HUES64 (cell line): ENCODE measurements around the gene BTBD9.

Experiments used
- H3K27ac ChIP-seq: 2 replicates; pipeline ENCODE4 v1.7.0; 2013; ENCODE audit warnings: low read depth, low read length, inconsistent platforms
- H3K27me3 ChIP-seq: 2 replicates; pipeline ENCODE4 v1.6.1; 2013; ENCODE audit warnings: mild to moderate bottlenecking, low read length; ENCODE audit not compliant: insufficient read depth
- H3K36me3 ChIP-seq: 2 replicates; pipeline ENCODE4 v1.6.1; 2013; ENCODE audit warnings: mild to moderate bottlenecking, low read length; ENCODE audit not compliant: insufficient read depth
- H3K4me1 ChIP-seq: 2 replicates; pipeline ENCODE4 v1.6.1; 2013; ENCODE audit warnings: mild to moderate bottlenecking, low read length, moderate library complexity; ENCODE audit not compliant: insufficient read depth
- H3K4me3 ChIP-seq: 2 replicates; pipeline ENCODE4 v1.5.1; 2013; ENCODE audit warnings: mild to moderate bottlenecking, low read length, moderate library complexity
- H3K9ac ChIP-seq: 2 replicates; pipeline ENCODE4 v1.6.1; 2013; ENCODE audit warnings: mild to moderate bottlenecking, low read depth, low read length
- H3K9me3 ChIP-seq: 2 replicates; pipeline ENCODE4 v1.6.1; 2013; ENCODE audit warnings: low read depth, low read length; ENCODE audit not compliant: insufficient read depth
- WGBS: fragments of 150-250, 120-280 bp; methylation state at CpG from one replicate; pipeline ENCODE4 v1.1.7; 2013; ENCODE audit warnings: missing lambda C conversion rate; 5-methylcytosine and 5-hydroxymethylcytosine counted together

BTBD9 gene

GRCh38 chr6:38310061-38310460 is 329.7 kb downstream of the BTBD9 start:
- Histone ChIP-seq H3K9me3 (no peaks in the 10 kb centered on the region), H3K4me1 (no peaks in the 10 kb centered on the region; the same call in 1 of the 2 replicates), H3K9ac (no peak overlapping the region), H3K27ac (no peak overlapping the region), H3K27me3 (no peaks in the 10 kb centered on the region), H3K36me3 (no peaks in the 10 kb centered on the region), H3K4me3 (no peak overlapping the region)
- WGBS, result 88% methylated on average over 5 of the region's 5 CpGs

- no peak overlapping the region for H3K27ac ChIP-seq
- no peak overlapping the region for H3K9ac ChIP-seq
- no peaks in the 10 kb centered on the region for H3K9me3 ChIP-seq
- H3K4me1 ChIP-seq, result peaks cover 6% of the 10 kb centered on the region; the same call in 1 of the 2 replicates
- H3K4me3 ChIP-seq, result no peak overlapping the region
- H3K27me3 ChIP-seq, result no peaks in the 10 kb centered on the region
- H3K36me3 ChIP-seq, result no peaks in the 10 kb centered on the region
Measured at GRCh38 chr6:38307740-38308139, 332.0 kb downstream of the BTBD9 start.

GRCh38 chr6:38306931-38307330 is 332.8 kb downstream of the BTBD9 start:
- peaks cover 9% of the 10 kb centered on the region; the same call in 1 of the 2 replicates for H3K4me1 ChIP-seq
- H3K27ac ChIP-seq, result no peak overlapping the region
- no peaks in the 10 kb centered on the region for H3K27me3 ChIP-seq
- H3K36me3 ChIP-seq, result no peaks in the 10 kb centered on the region
- H3K9me3 ChIP-seq, result no peaks in the 10 kb centered on the region
- no peak overlapping the region for H3K4me3 ChIP-seq
- no peak overlapping the region for H3K9ac ChIP-seq

GRCh38 chr6:38305995-38306681 is 333.6 kb downstream of the BTBD9 start:
- no peaks in the 10 kb centered on the region for H3K36me3 ChIP-seq

GRCh38 chr6:38302838-38303237 is 336.9 kb downstream of the BTBD9 start:
- H3K9me3 ChIP-seq, result no peaks in the 10 kb centered on the region
- H3K4me1 ChIP-seq, result peaks cover 9% of the 10 kb centered on the region; the same call in 1 of the 2 replicates
- no peak overlapping the region for H3K4me3 ChIP-seq
- H3K9ac ChIP-seq, result no peak overlapping the region
- no peak overlapping the region for H3K27ac ChIP-seq
- H3K36me3 ChIP-seq, result no peaks in the 10 kb centered on the region
- no peaks in the 10 kb centered on the region for H3K27me3 ChIP-seq
- 100% methylated on average over 2 of the region's 2 CpGs for WGBS

More at GRCh38 chr6:38305995-38306681, 333.6 kb downstream of the BTBD9 start:
- Histone ChIP-seq H3K4me3 (no peak overlapping the region), H3K9ac (no peak overlapping the region), H3K27ac (no peak overlapping the region), H3K9me3 (no peaks in the 10 kb centered on the region), H3K27me3 (no peaks in the 10 kb centered on the region), H3K4me1 (peaks cover 9% of the 10 kb centered on the region; the same call in 1 of the 2 replicates)
- 91% methylated on average over 3 of the region's 4 CpGs for whole genome bisulfite sequencing

- no peak overlapping the region for H3K4me3 ChIP-seq
- H3K27ac ChIP-seq, result no peak overlapping the region
- no peaks in the 10 kb centered on the region for H3K9me3 ChIP-seq
- no peaks in the 10 kb centered on the region for H3K27me3 ChIP-seq
- H3K4me1 ChIP-seq, result peaks cover 9% of the 10 kb centered on the region; the same call in 1 of the 2 replicates
- WGBS, result 93% methylated on average over 1 of the region's 1 CpG
- H3K36me3 ChIP-seq, result no peaks in the 10 kb centered on the region
- H3K9ac ChIP-seq, result no peak overlapping the region
Measured at GRCh38 chr6:38302081-38302480, 337.6 kb downstream of the BTBD9 start.

GRCh38 chr6:38290133-38290799 is 349.5 kb downstream of the BTBD9 start:
- H3K27me3 ChIP-seq, result no peaks in the 10 kb centered on the region
- H3K27ac ChIP-seq, result 0 out of 2 replicates have a peak overlapping the region, but pooled peaks have one; percentile 4
- peaks cover 4% of the 10 kb centered on the region; the same call in 1 of the 2 replicates for H3K9me3 ChIP-seq
- no peaks in the 10 kb centered on the region for H3K36me3 ChIP-seq
- H3K9ac ChIP-seq, result no peak overlapping the region
- no peak overlapping the region for H3K4me3 ChIP-seq
- WGBS, result 73% methylated on average over 3 of the region's 3 CpGs
- peaks cover 12% of the 10 kb centered on the region; the same call in 1 of the 2 replicates for H3K4me1 ChIP-seq

- 98% methylated on average over 2 of the region's 2 CpGs for WGBS
- H3K27ac ChIP-seq, result no peak overlapping the region
- H3K4me3 ChIP-seq, result no peak overlapping the region
- H3K9me3 ChIP-seq, result no peaks in the 10 kb centered on the region
- no peak overlapping the region for H3K9ac ChIP-seq
- no peaks in the 10 kb centered on the region for H3K27me3 ChIP-seq
- H3K4me1 ChIP-seq, result peaks cover 12% of the 10 kb centered on the region; the same call in 1 of the 2 replicates
- no peaks in the 10 kb centered on the region for H3K36me3 ChIP-seq
Measured at GRCh38 chr6:38287487-38287886, 352.2 kb downstream of the BTBD9 start.

GRCh38 chr6:38284802-38285394 is 354.8 kb downstream of the BTBD9 start:
- H3K27me3 ChIP-seq, result no peaks in the 10 kb centered on the region
- no peak overlapping the region for H3K4me3 ChIP-seq
- no peaks in the 10 kb centered on the region for H3K9me3 ChIP-seq
- H3K27ac ChIP-seq, result no peak overlapping the region
- H3K36me3 ChIP-seq, result no peaks in the 10 kb centered on the region
- H3K4me1 ChIP-seq, result peaks cover 24% of the 10 kb centered on the region
- WGBS, result 95% methylated on average over 4 of the region's 4 CpGs
- no peak overlapping the region for H3K9ac ChIP-seq

GRCh38 chr6:38283734-38284362 is 355.9 kb downstream of the BTBD9 start:
- Histone ChIP-seq H3K9ac (no peak overlapping the region), H3K4me1 (peaks cover 24% of the 10 kb centered on the region), H3K27me3 (no peaks in the 10 kb centered on the region), H3K9me3 (no peaks in the 10 kb centered on the region), H3K27ac (no peak overlapping the region), H3K36me3 (no peaks in the 10 kb centered on the region), H3K4me3 (no peak overlapping the region)
- 94% methylated on average over 4 of the region's 4 CpGs for WGBS

- 96% methylated on average over 3 of the region's 3 CpGs for WGBS
- Histone ChIP-seq H3K36me3 (no peaks in the 10 kb centered on the region), H3K9me3 (no peaks in the 10 kb centered on the region), H3K4me3 (no peak overlapping the region), H3K27ac (no peak overlapping the region), H3K9ac (no peak overlapping the region), H3K27me3 (no peaks in the 10 kb centered on the region), H3K4me1 (peaks cover 24% of the 10 kb centered on the region)
Measured at GRCh38 chr6:38282911-38283310, 356.8 kb downstream of the BTBD9 start.
